K562 (cell line): ENCODE results near the gene EPB41L4B. TPM values are rescaled to one million over a fixed set of nuclear protein-coding genes. Genes with fewer than 3 reads are reported as not detected.
A peak's percentile ranks its signal among the peaks of the same experiment; 100 is the strongest.

Experiments used
- ATAC-seq: fragments of 200-7000 bp; cut with Tn5 transposase; 3 replicates; pipeline ENCODE4 v1.9.1; 2020; ENCODE audit warnings: moderate library complexity
- BruUV-seq: library from RNA; stranded (reverse); fragments of 400-500 nt; replicated peaks from 2 replicates; lab custom pipeline; 2021; lab: Mats Ljungman, UMichigan
- CTCF ChIA-PET: fragments of 300-600 bp; formaldehyde crosslinking; extraction: SDS; loops from one replicate; lab custom pipeline; 2021; ENCODE audit warnings: low intra/inter-chr PET ratio; lab: Yijun Ruan, JAX
- POLR2A ChIA-PET: fragments of 300-600, 350-650 bp; sonication (Branson Sonifier 250); formaldehyde crosslinking; extraction: SDS; loops from one replicate; lab custom pipeline; 2021; ENCODE audit warnings: antibody characterized with exemption, inconsistent platforms; lab: Yijun Ruan, JAX
- DNase-seq, 4 experiments: peaks; one replicate each; pipeline versions ENCODE4 v3.0.0 to v3.0.0-alpha.2; 2011 to 2018; ENCODE audit warnings: low spot score in 3 of 4, mixed read lengths in 3 of 4; ENCODE audit errors: extremely low read depth in 1 of 4
- FAIRE-seq: peaks from 2 replicates; lab custom pipeline; 2011; peaks lifted over from hg19 to GRCh38; lab: Jason Lieb, UNC
- H2AFZ ChIP-seq: 2 replicates; pipeline ENCODE4 v1.6.0; 2011; ENCODE audit warnings: low read depth, low read length, control low read depth, inconsistent platforms
- H3K27ac ChIP-seq: fragments of 200-600 bp; 3 replicates; pipeline ENCODE4 v1.8.0; 2011; ENCODE audit warnings: low read depth, mild to moderate bottlenecking, control low read depth, inconsistent platforms, low read length, moderate library complexity, mixed read lengths; ENCODE audit errors: extremely low read depth
- H3K27me3 ChIP-seq, 2 experiments: fragments of 300-600 bp in 1 of 2; 2 replicates in 1 of 2; 3 replicates in 1 of 2; pipeline versions ENCODE4 v1.6.0 to v1.8.0; 2011; ENCODE audit warnings: inconsistent platforms in 2 of 2, low read length in 2 of 2, mild to moderate bottlenecking in 1 of 2, mixed read lengths in 1 of 2, moderate library complexity in 1 of 2; ENCODE audit not compliant: control insufficient read depth in 2 of 2, insufficient read depth in 2 of 2
- H3K36me3 ChIP-seq: fragments of 300-600 bp; 3 replicates; pipeline ENCODE4 v1.8.0; 2011; ENCODE audit warnings: mild to moderate bottlenecking, low read length, inconsistent platforms; ENCODE audit not compliant: control insufficient read depth, insufficient read depth
- H3K4me1 ChIP-seq, 2 experiments: fragments of 200-600 bp in 1 of 2; replicated peaks in 1 of 2; 2 replicates in 1 of 2; 3 replicates in 1 of 2; pipeline versions ENCODE4 v1.5.1 to v1.8.0; 2011; ENCODE audit warnings: inconsistent platforms in 2 of 2, low read length in 2 of 2, mild to moderate bottlenecking in 1 of 2, mixed read lengths in 1 of 2, moderate library complexity in 1 of 2; ENCODE audit not compliant: control insufficient read depth in 2 of 2, insufficient read depth in 2 of 2
- H3K4me2 ChIP-seq: 2 replicates; pipeline ENCODE4 v1.6.1; 2011; ENCODE audit warnings: low read length, control low read depth, inconsistent platforms, mixed read lengths; ENCODE audit not compliant: insufficient read depth
- H3K4me3 ChIP-seq: fragments of 200-600 bp; sonication (generic), shearing (Covaris generic); 2 replicates; pipeline ENCODE4 v1.5.1; 2016; ENCODE audit warnings: control low read depth, inconsistent platforms
- H3K79me2 ChIP-seq: fragments of 200-600 bp; 3 replicates; pipeline ENCODE4 v1.8.0; 2011; ENCODE audit warnings: low read length, inconsistent platforms; ENCODE audit not compliant: control insufficient read depth, insufficient read depth
- H3K9ac ChIP-seq, 2 experiments: 2 replicates each; pipeline versions ENCODE4 v1.6.0 to v1.6.1; 2011; ENCODE audit warnings: low read depth in 2 of 2, low read length in 2 of 2, control low read depth in 1 of 2, inconsistent platforms in 1 of 2, mild to moderate bottlenecking in 1 of 2, mixed read lengths in 1 of 2; ENCODE audit not compliant: insufficient read depth in 1 of 2
- H3K9me1 ChIP-seq: one replicate; pipeline ENCODE4 v1.6.0; 2011; ENCODE audit warnings: inconsistent platforms, mild to moderate bottlenecking, low read length, moderate library complexity; ENCODE audit not compliant: control insufficient read depth, insufficient read depth
- H3K9me3 ChIP-seq: replicated peaks from 2 replicates; pipeline ENCODE4 v1.5.1; 2011; ENCODE audit warnings: low read depth, low read length, inconsistent platforms; ENCODE audit not compliant: control insufficient read depth, insufficient read depth
- H4K20me1 ChIP-seq: replicated peaks from 2 replicates; pipeline ENCODE4 v1.6.1; 2011; ENCODE audit warnings: low read length, inconsistent platforms, mixed read lengths; ENCODE audit not compliant: control insufficient read depth, insufficient read depth
- CTCF ChIP-seq, 3 experiments: IDR thresholded peaks in 2 of 3; conservative IDR thresholded peaks in 1 of 3; 2 replicates each; pipeline ENCODE4 v1.5.1; 2011 to 2012; ENCODE audit warnings: low read length in 3 of 3, mild to moderate bottlenecking in 3 of 3, control low read depth in 2 of 3, improper control_type of control experiment in 1 of 3, inconsistent platforms in 1 of 3, low read depth in 1 of 3, mixed read lengths in 1 of 3, moderate library complexity in 1 of 3; ENCODE audit not compliant: insufficient read depth in 2 of 3
- E2F4 ChIP-seq: sonication (generic); formaldehyde crosslinking; IDR thresholded peaks from 2 replicates; pipeline ENCODE4 v1.8.0; 2022; ENCODE audit warnings: mild to moderate bottlenecking, low read depth, missing genetic modification reagents
- ETS2 ChIP-seq: IDR thresholded peaks from 2 replicates; pipeline ENCODE4 v1.6.1; 2016; ENCODE audit warnings: borderline replicate concordance, missing genetic modification characterization, mild to moderate bottlenecking, moderate library complexity, missing compliant biosample characterization; ENCODE audit not compliant: poor library complexity, severe bottlenecking
- PHF8 ChIP-seq: fragments of 200-600 bp; sonication (generic); IDR thresholded peaks from 2 replicates; pipeline ENCODE4 v1.6.1; 2012; ENCODE audit warnings: mixed run types, mild to moderate bottlenecking, inconsistent platforms, low read length, moderate library complexity, borderline replicate concordance
- RAD21 ChIP-seq, 2 experiments: fragments of 250-450 bp in 1 of 2; fragments of 450-650 bp in 1 of 2; sonication (Bioruptor Pico) in 1 of 2; formaldehyde crosslinking in 1 of 2; IDR thresholded peaks in 1 of 2; conservative IDR thresholded peaks in 1 of 2; 2 replicates each; pipeline versions ENCODE4 v1.4.0 to v1.8.0; 2020 to 2022; ENCODE audit warnings: mild to moderate bottlenecking in 2 of 2, moderate library complexity in 1 of 2
- ZBTB7A ChIP-seq: IDR thresholded peaks from 2 replicates; pipeline ENCODE4 v1.6.1; 2011; ENCODE audit warnings: low read depth, mild to moderate bottlenecking, low read length, moderate library complexity, borderline replicate concordance; ENCODE audit not compliant: control insufficient read depth
- WGBS: fragments of 100-300 bp; shearing (Covaris generic); methylation state at CpG from one replicate; pipeline ENCODE4 v1.1.6; 2016; ENCODE audit warnings: low coverage, mixed read lengths; ENCODE audit not compliant: insufficient coverage; ENCODE audit errors: missing lambda C conversion rate; 5-methylcytosine and 5-hydroxymethylcytosine counted together
- in situ Hi-C: fragments of 300-500 bp; cut with MboI; formaldehyde crosslinking; loops from 4 replicates; pipeline ENCODE4 v1.15.0; 2018; ENCODE audit warnings: inconsistent platforms, mixed read lengths
- intact Hi-C: fragments of 100-400 bp; cut with micrococcal nuclease; formaldehyde crosslinking; loops from 2 replicates; pipeline ENCODE4 v1.14.2; 2022
- polyA plus RNA-seq, 8 experiments: library from polyadenylated mRNA; depleted of rRNA in 4 of 8; stranded (reverse) in 5 of 8; unstranded in 3 of 8; fragments of >200 nt; fragmentation: Nextera tagmentation in 2 of 8; fragmentation: Illumina TruSeq in 1 of 8; extraction: Ambion mirVana in 2 of 8; extraction: Trizol in 1 of 8; gene quantifications; 2 replicates each; pipeline versions ENCODE4 v1.2.1 to v1.2.3, GENCODE V29; 2011 to 2014; ENCODE audit warnings: inconsistent platforms in 1 of 8, missing spikeins in 1 of 8
- total RNA-seq, 7 experiments: library from RNA; depleted of rRNA in 6 of 7; stranded (reverse); fragments of >200 nt in 6 of 7; fragmentation: Illumina TruSeq in 2 of 7; extraction: Trizol in 2 of 7; gene quantifications; 2 replicates each; pipeline versions ENCODE4 v1.2.1 to v1.2.3, GENCODE V29; 2011 to 2021; ENCODE audit warnings: low replicate concordance in 1 of 7
- TF ChIP-seq, protein P1 (sequence below), 2 experiments: IDR thresholded peaks; 2 replicates each; pipeline ENCODE4 v1.6.1; 2012; ENCODE audit warnings: improper control_type of control experiment in 2 of 2, low read depth in 2 of 2, low read length in 2 of 2, borderline replicate concordance in 1 of 2

The EPB41L4B gene
- total and polyA plus RNA-seq, 9 of the 15 experiments (the other 6 are each of a cell fraction or from before 2014, with no cell fraction given) = 0.09 to 0.38 (median 0.21) TPM

DNA sequence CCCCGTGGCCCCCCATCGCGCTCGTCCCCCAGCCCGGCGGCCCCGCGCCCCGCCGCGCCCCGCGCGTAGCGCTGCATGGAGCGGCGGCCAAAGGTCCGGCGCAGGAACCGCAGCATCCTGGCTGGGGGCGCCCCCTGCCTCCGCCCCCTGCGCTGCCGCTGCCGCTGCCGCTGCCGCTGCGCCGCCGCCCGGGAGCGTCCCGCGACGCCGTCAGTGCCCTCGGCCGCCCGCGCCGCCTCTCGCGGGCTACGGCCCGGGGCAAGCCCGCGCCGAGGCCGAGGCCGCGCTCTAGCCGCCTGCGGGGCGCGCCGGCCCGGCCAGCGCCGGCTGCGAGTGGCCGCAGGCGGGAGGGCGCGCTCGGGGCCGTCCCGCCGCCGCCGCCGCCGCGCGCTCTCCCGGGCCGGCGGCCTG is 523 bp downstream of the EPB41L4B start:
- Histone ChIP-seq H3K9me3 (no peaks in the 10 kb centered on the region), H3K4me3 (no peak overlapping the region), H3K4me2 (no peak overlapping the region), H3K79me2 (no peaks in the 10 kb centered on the region), H3K4me1 (peaks cover 0 to 16% of the 10 kb centered on the region in 2 experiments; a peak in 3 of 5 replicates), H3K36me3 (no peaks in the 10 kb centered on the region), H3K9me1 (no peaks in the 10 kb centered on the region), H3K9ac (no peak overlapping the region), H3K27ac (no peak overlapping the region), H3K27me3 (peaks cover 38 to 53% of the 10 kb centered on the region in 2 experiments), H4K20me1 (peaks cover 5% of the 10 kb centered on the region; the same call in 1 of the 2 replicates), H2AFZ (no peak overlapping the region)
- no peak for FAIRE-seq
- DNase-seq = peak; percentile 30 to 63 (median 51)
- BruUV-seq = no TSS peak
- intact Hi-C loops (loop anchor here (2.0 to 10.0 kb wide), 2 partner anchors 436 to 470 kb away; no protein-coding TSS in a partner anchor), in situ Hi-C loops (no loop called here)
- ATAC-seq = peak; percentile 46
- 0% methylated on average over 3 of the region's 77 CpGs for WGBS
- ChIA-PET CTCF (interaction anchor here (0.6 to 1.4 kb wide), 5 partner anchors 75 to 431 kb away, joined by 3 to 6 read pairs (median 3); no protein-coding TSS in a partner anchor), POLR2A (no interaction called here)
- TF ChIP-seq E2F4 (CRISPR knock-in tag) = no peak
- TF ChIP-seq ZBTB7A = peak; percentile 62; the same call in 1 of the 2 replicates
- peak in 1 of 2 experiments; percentile 18; a peak in 2 of 4 replicates for TF ChIP-seq RAD21 (CRISPR knock-in tag; conservative IDR thresholded peaks at IDR 0.05 in 1 of 2, IDR thresholded peaks at IDR 0.05 in 1 of 2)
- TF ChIP-seq ETS2 = no peak
- TF ChIP-seq, protein P1, sequence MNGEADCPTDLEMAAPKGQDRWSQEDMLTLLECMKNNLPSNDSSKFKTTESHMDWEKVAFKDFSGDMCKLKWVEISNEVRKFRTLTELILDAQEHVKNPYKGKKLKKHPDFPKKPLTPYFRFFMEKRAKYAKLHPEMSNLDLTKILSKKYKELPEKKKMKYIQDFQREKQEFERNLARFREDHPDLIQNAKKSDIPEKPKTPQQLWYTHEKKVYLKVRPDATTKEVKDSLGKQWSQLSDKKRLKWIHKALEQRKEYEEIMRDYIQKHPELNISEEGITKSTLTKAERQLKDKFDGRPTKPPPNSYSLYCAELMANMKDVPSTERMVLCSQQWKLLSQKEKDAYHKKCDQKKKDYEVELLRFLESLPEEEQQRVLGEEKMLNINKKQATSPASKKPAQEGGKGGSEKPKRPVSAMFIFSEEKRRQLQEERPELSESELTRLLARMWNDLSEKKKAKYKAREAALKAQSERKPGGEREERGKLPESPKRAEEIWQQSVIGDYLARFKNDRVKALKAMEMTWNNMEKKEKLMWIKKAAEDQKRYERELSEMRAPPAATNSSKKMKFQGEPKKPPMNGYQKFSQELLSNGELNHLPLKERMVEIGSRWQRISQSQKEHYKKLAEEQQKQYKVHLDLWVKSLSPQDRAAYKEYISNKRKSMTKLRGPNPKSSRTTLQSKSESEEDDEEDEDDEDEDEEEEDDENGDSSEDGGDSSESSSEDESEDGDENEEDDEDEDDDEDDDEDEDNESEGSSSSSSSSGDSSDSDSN (IDR thresholded peaks at IDR 0.05; ENCODE audit: borderline replicate concordance in 1 of 2, low read depth in 2 of 2, low read length in 2 of 2) = 0 out of 4 replicates have a peak, but pooled peaks of 1 of the 2 experiments have one; percentile 42
- TF ChIP-seq CTCF (IDR thresholded peaks at IDR 0.05 in 2 of 3, conservative IDR thresholded peaks at IDR 0.05 in 1 of 3; ENCODE audit: insufficient read depth in 2 of 3, low read depth in 1 of 3, low read length in 3 of 3) = peak in 1 of 3 experiments; percentile 34; a peak in 1 of 6 replicates
- TF ChIP-seq PHF8 = no peak
